Measurements from ENCODE around the gene HMGB4. TPM values are rescaled to one million over a fixed set of nuclear protein-coding genes. Genes with fewer than 3 reads are reported as not detected.

Gene HMGB4
- polyA plus RNA-seq, 2 of the 4 experiments (the other 2 are of a cell fraction): not detected

- no peaks in the 10 kb centered on the region for H3K4me1 ChIP-seq
- H3K9me3 ChIP-seq: no peaks in the 10 kb centered on the region
- POLR2A ChIA-PET: no interaction called here
- CTCF ChIA-PET: interaction anchor here (0.7 kb wide), 1 partner anchor 385 kb away, joined by 3 read pairs; no protein-coding TSS in a partner anchor
- 34% methylated on average over 6 of the region's 8 CpGs for WGBS (ENCODE audit: missing lambda C conversion rate)
- TF ChIP-seq GATA3 (IDR thresholded peaks at IDR 0.05; ENCODE audit: borderline replicate concordance): no peak
- no peak for TF ChIP-seq SMC3 (IDR thresholded peaks at IDR 0.05)
- TF ChIP-seq EP300 (IDR thresholded peaks at IDR 0.05): no peak
- TF ChIP-seq, protein P1, sequence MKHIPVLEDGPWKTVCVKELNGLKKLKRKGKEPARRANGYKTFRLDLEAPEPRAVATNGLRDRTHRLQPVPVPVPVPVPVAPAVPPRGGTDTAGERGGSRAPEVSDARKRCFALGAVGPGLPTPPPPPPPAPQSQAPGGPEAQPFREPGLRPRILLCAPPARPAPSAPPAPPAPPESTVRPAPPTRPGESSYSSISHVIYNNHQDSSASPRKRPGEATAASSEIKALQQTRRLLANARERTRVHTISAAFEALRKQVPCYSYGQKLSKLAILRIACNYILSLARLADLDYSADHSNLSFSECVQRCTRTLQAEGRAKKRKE (CRISPR knock-in tag; IDR thresholded peaks at IDR 0.05; ENCODE audit: low read depth): no peak
- TF ChIP-seq PHF8 (IDR thresholded peaks at IDR 0.05; ENCODE audit: borderline replicate concordance, low read depth): no peak
- no peak for TF ChIP-seq EHF (CRISPR knock-in tag; IDR thresholded peaks at IDR 0.05)
- no peak for TF ChIP-seq CBX2 (IDR thresholded peaks at IDR 0.05; ENCODE audit: borderline replicate concordance, low read depth)
- H3K27ac ChIP-seq: no peak overlapping the region
- H3K4me3 ChIP-seq: no peak overlapping the region
- H3K4me2 ChIP-seq: no peak overlapping the region
- FAIRE-seq (no peak), ATAC-seq (no peak), DNase-seq (ENCODE audit: low read depth in 1 of 2, low spot score in 1 of 2) (no peak)
Observed at GRCh38 chr1:33895396-33895795, 31.5 kb downstream of the HMGB4 start.

GRCh38 chr1:33895976-33896375, 32.1 kb downstream of the HMGB4 start:
- CTCF ChIA-PET: interaction anchor here (0.7 kb wide), 1 partner anchor 384 kb away, joined by 3 read pairs; no protein-coding TSS in a partner anchor
- ATAC-seq (no peak), FAIRE-seq (no peak), DNase-seq (ENCODE audit: low read depth in 1 of 2, low spot score in 1 of 2) (no peak)
- WGBS (ENCODE audit: missing lambda C conversion rate): 25% methylated on average over 2 of the region's 2 CpGs
- no peak overlapping the region for H3K4me3 ChIP-seq
- no peaks in the 10 kb centered on the region for H3K4me1 ChIP-seq
- H3K4me2 ChIP-seq: no peak overlapping the region
- H3K9me3 ChIP-seq: no peaks in the 10 kb centered on the region
- POLR2A ChIA-PET: no interaction called here
- no peak for TF ChIP-seq JUNB (IDR thresholded peaks at IDR 0.05)
- no peak for TF ChIP-seq CHD2 (IDR thresholded peaks at IDR 0.05; ENCODE audit: low read length, partially characterized antibody)
- TF ChIP-seq RAD21 (conservative IDR thresholded peaks at IDR 0.05 in 1 of 2, IDR thresholded peaks at IDR 0.05 in 1 of 2): no peak
- TF ChIP-seq SMC3 (IDR thresholded peaks at IDR 0.05): no peak
- TF ChIP-seq CHD4 (IDR thresholded peaks at IDR 0.05; ENCODE audit: borderline replicate concordance): no peak
- no peak for TF ChIP-seq KDM1A (IDR thresholded peaks at IDR 0.05; ENCODE audit: low read depth)
- TF ChIP-seq, protein P2, sequence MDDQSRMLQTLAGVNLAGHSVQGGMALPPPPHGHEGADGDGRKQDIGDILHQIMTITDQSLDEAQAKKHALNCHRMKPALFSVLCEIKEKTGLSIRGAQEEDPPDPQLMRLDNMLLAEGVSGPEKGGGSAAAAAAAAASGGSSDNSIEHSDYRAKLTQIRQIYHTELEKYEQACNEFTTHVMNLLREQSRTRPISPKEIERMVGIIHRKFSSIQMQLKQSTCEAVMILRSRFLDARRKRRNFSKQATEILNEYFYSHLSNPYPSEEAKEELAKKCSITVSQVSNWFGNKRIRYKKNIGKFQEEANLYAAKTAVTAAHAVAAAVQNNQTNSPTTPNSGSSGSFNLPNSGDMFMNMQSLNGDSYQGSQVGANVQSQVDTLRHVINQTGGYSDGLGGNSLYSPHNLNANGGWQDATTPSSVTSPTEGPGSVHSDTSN (IDR thresholded peaks at IDR 0.05): no peak
- TF ChIP-seq RNF2 (IDR thresholded peaks at IDR 0.05; ENCODE audit: borderline replicate concordance, low read depth): no peak
- TF ChIP-seq CBX8 (IDR thresholded peaks at IDR 0.05): no peak
- TF ChIP-seq NPAS2 (CRISPR knock-in tag; IDR thresholded peaks at IDR 0.05; ENCODE audit: borderline replicate concordance): no peak
- TF ChIP-seq FOSB (CRISPR knock-in tag; IDR thresholded peaks at IDR 0.05): no peak
- no peak for TF ChIP-seq HEYL (CRISPR knock-in tag; IDR thresholded peaks at IDR 0.05)
- no peak for TF ChIP-seq MYC (IDR thresholded peaks at IDR 0.05; ENCODE audit: borderline replicate concordance, low read length)
- TF ChIP-seq HOXB5 (CRISPR knock-in tag; IDR thresholded peaks at IDR 0.05): no peak
- H3K27ac ChIP-seq: no peak overlapping the region

DNA sequence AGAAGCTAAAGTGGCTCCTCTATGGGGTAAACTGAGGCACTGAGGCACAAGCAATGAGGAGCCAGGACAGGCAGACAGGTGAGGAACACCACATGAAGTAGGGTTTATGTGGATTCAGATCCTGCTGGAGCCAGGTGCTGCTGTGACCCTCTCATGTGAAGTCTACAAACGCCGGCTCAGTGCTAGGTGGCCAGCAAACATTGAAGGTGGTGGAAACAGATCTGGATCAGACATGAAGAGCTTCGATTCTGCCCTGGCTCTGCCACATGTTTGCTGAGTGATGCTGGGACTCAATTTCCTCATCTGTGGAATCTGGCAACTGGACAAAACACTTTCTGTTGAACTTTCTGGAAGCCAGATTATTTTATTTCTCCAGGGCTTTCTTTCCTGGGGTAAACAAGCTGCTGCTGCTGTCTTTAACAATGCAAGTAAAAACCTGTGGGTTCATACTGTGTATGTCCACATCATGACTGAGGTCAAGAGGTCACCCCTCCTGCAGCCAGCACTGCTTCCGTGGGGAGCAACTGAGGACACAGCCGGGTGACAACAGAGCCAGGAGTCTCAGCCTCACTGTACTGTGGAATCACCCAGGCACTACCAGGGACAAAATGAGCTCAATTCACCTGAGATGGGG, 33.3 kb downstream of the HMGB4 start:
- 29% methylated on average over 3 of the region's 5 CpGs for WGBS (ENCODE audit: missing lambda C conversion rate)
- ChIA-PET POLR2A (no interaction called here), CTCF (no interaction called here)
- Histone ChIP-seq H3K4me3 (no peak overlapping the region), H3K9me3 (no peaks in the 10 kb centered on the region), H3K4me1 (no peaks in the 10 kb centered on the region), H3K27ac (no peak overlapping the region), H3K4me2 (no peak overlapping the region)
- DNase-seq (ENCODE audit: low read depth in 1 of 2, low spot score in 1 of 2) (no peak), ATAC-seq (no peak), FAIRE-seq (no peak)
- no peak for TF ChIP-seq POLR2AphosphoS2 (conservative IDR thresholded peaks at IDR 0.05; ENCODE audit: low read length)
- TF ChIP-seq, protein P3, sequence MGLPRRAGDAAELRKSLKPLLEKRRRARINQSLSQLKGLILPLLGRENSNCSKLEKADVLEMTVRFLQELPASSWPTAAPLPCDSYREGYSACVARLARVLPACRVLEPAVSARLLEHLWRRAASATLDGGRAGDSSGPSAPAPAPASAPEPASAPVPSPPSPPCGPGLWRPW (IDR thresholded peaks at IDR 0.05): no peak
- TF ChIP-seq MAFK (IDR thresholded peaks at IDR 0.05; ENCODE audit: partially characterized antibody): no peak
- TF ChIP-seq JUN (IDR thresholded peaks at IDR 0.05): no peak
- no peak for TF ChIP-seq TP53 (CRISPR knock-in tag; IDR thresholded peaks at IDR 0.05)
- TF ChIP-seq, protein P2 (IDR thresholded peaks at IDR 0.05): no peak
- TF ChIP-seq, protein P4, sequence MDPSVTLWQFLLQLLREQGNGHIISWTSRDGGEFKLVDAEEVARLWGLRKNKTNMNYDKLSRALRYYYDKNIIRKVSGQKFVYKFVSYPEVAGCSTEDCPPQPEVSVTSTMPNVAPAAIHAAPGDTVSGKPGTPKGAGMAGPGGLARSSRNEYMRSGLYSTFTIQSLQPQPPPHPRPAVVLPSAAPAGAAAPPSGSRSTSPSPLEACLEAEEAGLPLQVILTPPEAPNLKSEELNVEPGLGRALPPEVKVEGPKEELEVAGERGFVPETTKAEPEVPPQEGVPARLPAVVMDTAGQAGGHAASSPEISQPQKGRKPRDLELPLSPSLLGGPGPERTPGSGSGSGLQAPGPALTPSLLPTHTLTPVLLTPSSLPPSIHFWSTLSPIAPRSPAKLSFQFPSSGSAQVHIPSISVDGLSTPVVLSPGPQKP (IDR thresholded peaks at IDR 0.05; ENCODE audit: low read depth, low read length): no peak
- no peak for TF ChIP-seq ZFP36 (IDR thresholded peaks at IDR 0.05; ENCODE audit: borderline replicate concordance, partially characterized antibody)
- no peak for TF ChIP-seq ZNF302 (CRISPR knock-in tag; IDR thresholded peaks at IDR 0.05)
- TF ChIP-seq MAZ (IDR thresholded peaks at IDR 0.05; ENCODE audit: borderline replicate concordance, low read depth, low read length): no peak
- TF ChIP-seq, protein P5, sequence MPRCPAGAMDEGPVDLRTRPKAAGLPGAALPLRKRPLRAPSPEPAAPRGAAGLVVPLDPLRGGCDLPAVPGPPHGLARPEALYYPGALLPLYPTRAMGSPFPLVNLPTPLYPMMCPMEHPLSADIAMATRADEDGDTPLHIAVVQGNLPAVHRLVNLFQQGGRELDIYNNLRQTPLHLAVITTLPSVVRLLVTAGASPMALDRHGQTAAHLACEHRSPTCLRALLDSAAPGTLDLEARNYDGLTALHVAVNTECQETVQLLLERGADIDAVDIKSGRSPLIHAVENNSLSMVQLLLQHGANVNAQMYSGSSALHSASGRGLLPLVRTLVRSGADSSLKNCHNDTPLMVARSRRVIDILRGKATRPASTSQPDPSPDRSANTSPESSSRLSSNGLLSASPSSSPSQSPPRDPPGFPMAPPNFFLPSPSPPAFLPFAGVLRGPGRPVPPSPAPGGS (IDR thresholded peaks at IDR 0.05): no peak

All from A549 (cell line).